Psoas muscle (tissue), 8 donors: ENCODE measurements around the gene KCNT2. TPM values are rescaled to one million over a fixed set of nuclear protein-coding genes. Genes with fewer than 3 reads are reported as not detected.

Experiments used
- ATAC-seq, 4 donors: fragments of 200-7000 bp; cut with Tn5 transposase; one replicate each; pipeline ENCODE4 v1.9.1; 2020; ENCODE audit warnings: moderate library complexity in 3 of 4, mild to moderate bottlenecking in 2 of 4
- DNase-seq, 2 donors: peaks; one replicate each; pipeline ENCODE4 v3.0.0-alpha.2; 2020
- H3K27ac ChIP-seq: fragments of 200-600 bp; one replicate; pipeline ENCODE4 v1.8.0; 2022
- H3K27me3 ChIP-seq, 3 donors: fragments of 200-600 bp in 1 of 3; one replicate each; pipeline versions ENCODE4 v1.6.1 to v1.8.0; 2013 to 2022; ENCODE audit warnings: low read length in 2 of 3, mild to moderate bottlenecking in 2 of 3, moderate library complexity in 1 of 3; ENCODE audit not compliant: insufficient read depth in 3 of 3
- H3K36me3 ChIP-seq, 2 donors: fragments of 200-600 bp in 1 of 2; one replicate each; pipeline versions ENCODE4 v1.6.1 to v1.8.0; 2013 to 2022; ENCODE audit warnings: low read depth in 1 of 2, mild to moderate bottlenecking in 1 of 2, moderate library complexity in 1 of 2; ENCODE audit not compliant: insufficient read depth in 1 of 2
- H3K4me1 ChIP-seq: fragments of 200-600 bp; one replicate; pipeline ENCODE4 v1.8.0; 2022
- H3K4me3 ChIP-seq: fragments of 200-600 bp; one replicate; pipeline ENCODE4 v1.8.0; 2022; ENCODE audit warnings: mild to moderate bottlenecking
- H3K9me3 ChIP-seq: fragments of 200-600 bp; one replicate; pipeline ENCODE4 v1.8.0; 2022
- CTCF ChIP-seq: fragments of 200-600 bp; IDR thresholded peaks from one replicate; pipeline ENCODE4 v1.8.0; 2022; ENCODE audit warnings: antibody characterized with exemption
- WGBS, 3 donors: extraction: QIAGEN DNeasy Blood & Tissue Kit; methylation state at CpG; one replicate each; pipeline versions ENCODE4 v1.1.6 to v1.1.7; 2013; 5-methylcytosine and 5-hydroxymethylcytosine counted together
- intact Hi-C, 2 donors: fragments of 100-400 bp; cut with DNase I; formaldehyde crosslinking; loops; one replicate each; pipeline versions ENCODE4 v1.11.0 to v1.14.2; 2022
- polyA plus RNA-seq, 3 donors: library from polyadenylated mRNA; stranded (reverse); fragments of 200-250 nt; gene quantifications; one replicate each; pipeline ENCODE4 v1.2.3, GENCODE V29; 2013
- total RNA-seq, 4 donors: library from RNA; stranded (reverse); fragmentation: NEBNext Ultra II Directional in 2 of 4; extraction: Animal tissue kit (Norgen Biotek cat#: 25700) in 2 of 4; gene quantifications; one replicate each; pipeline versions ENCODE4 v1.2.1 to v1.2.4, GENCODE V29; 2021 to 2023
- donor health status: healthy with polysubstance abuse.
- donor health status: DM: no; HTN: no; CAD: no; lungs with moderate emphysema.
- donor health status: Bipolar disorder and iron deficiency.
- donor health status: healthy.
- donor health status: DM: yes; HTN: yes; CAD: no.
- donor health status: DM: no; HTN: no; CAD: no.
- donor health status: DM: no; HTN: no; CAD: no.
- donor health status: DM: yes; HTN: yes; CAD: no.

Gene KCNT2
- total and polyA plus RNA-seq, 7 donors = 0.04 to 1.2 (median 0.12) TPM

- H3K4me1 ChIP-seq = no peaks in the 10 kb centered on the region
- H3K9me3 ChIP-seq = no peaks in the 10 kb centered on the region
- H3K36me3 ChIP-seq = no peaks in the 10 kb centered on the region
- DNase-seq = no peak
- no peak overlapping the region for H3K27ac ChIP-seq
- ATAC-seq = no peak
- intact Hi-C loops = no loop called here
- TF ChIP-seq CTCF = no peak
- no peak overlapping the region for H3K4me3 ChIP-seq
- no peaks in the 10 kb centered on the region for H3K27me3 ChIP-seq
- WGBS, 3 donors = 90 to 95% (median 93%) methylated on average over 2 of the region's 2 CpGs
These were observed 198.7 kb downstream of the KCNT2 start for GRCh38 chr1:196409586-196409985.

GRCh38 chr1:196407358-196408051, 200.7 kb downstream of the KCNT2 start:
- no peak for TF ChIP-seq CTCF
- no peak overlapping the region for H3K27ac ChIP-seq
- intact Hi-C loops = no loop called here

GRCh38 chr1:196405839-196406238, 202.4 kb downstream of the KCNT2 start:
- no peak for TF ChIP-seq CTCF
- no peaks in the 10 kb centered on the region for H3K9me3 ChIP-seq
- no peak for ATAC-seq
- DNase-seq = no peak
- no peak overlapping the region for H3K4me3 ChIP-seq
- intact Hi-C loops = no loop called here
- H3K4me1 ChIP-seq = no peaks in the 10 kb centered on the region
- 83 to 92% (median 89%) methylated on average over 2 of the region's 2 CpGs for WGBS, 3 donors
- no peak overlapping the region for H3K27ac ChIP-seq
- H3K27me3 ChIP-seq = no peaks in the 10 kb centered on the region
- H3K36me3 ChIP-seq = no peaks in the 10 kb centered on the region

More at GRCh38 chr1:196407358-196408051, 200.7 kb downstream of the KCNT2 start:
- H3K4me1 ChIP-seq = no peaks in the 10 kb centered on the region
- DNase-seq = no peak
- 11 to 27% (median 18%) methylated on average over 2 of the region's 2 CpGs for WGBS, 3 donors
- no peaks in the 10 kb centered on the region for H3K36me3 ChIP-seq
- no peaks in the 10 kb centered on the region for H3K27me3 ChIP-seq
- H3K9me3 ChIP-seq = no peaks in the 10 kb centered on the region
- no peak for ATAC-seq
- no peak overlapping the region for H3K4me3 ChIP-seq

GRCh38 chr1:196403803-196404690, 204.2 kb downstream of the KCNT2 start:
- no peak for TF ChIP-seq CTCF
- Histone ChIP-seq H3K36me3 (no peaks in the 10 kb centered on the region), H3K4me3 (no peak overlapping the region), H3K27me3 (no peaks in the 10 kb centered on the region), H3K4me1 (no peaks in the 10 kb centered on the region), H3K27ac (no peak overlapping the region), H3K9me3 (no peaks in the 10 kb centered on the region)
- no peak for DNase-seq
- WGBS, 3 donors = 62 to 77% (median 73%) methylated on average over 7 of the region's 7 CpGs
- intact Hi-C loops = no loop called here
- no peak for ATAC-seq
